DND-41 (cell line): ENCODE measurements around the gene MT1G.

Experiments
- ATAC-seq: fragments of 200-7000 bp; cut with Tn5 transposase; 3 replicates; pipeline ENCODE4 v1.9.1; 2021; ENCODE audit warnings: low read depth; ENCODE audit not compliant: insufficient read depth
- DNase-seq: peaks from one replicate; pipeline ENCODE4 v3.0.0-alpha.2; 2020
- H2AFZ ChIP-seq: 2 replicates; pipeline ENCODE4 v1.6.0; 2012; ENCODE audit warnings: low read depth, low read length
- H3K27ac ChIP-seq: 2 replicates; pipeline ENCODE4 v1.5.1; 2012; ENCODE audit warnings: low read length, inconsistent platforms
- H3K27me3 ChIP-seq: fragments of 200-600 bp; sonication (generic); 2 replicates; pipeline ENCODE4 v1.6.0; 2012; ENCODE audit warnings: low read length, mild to moderate bottlenecking, inconsistent platforms; ENCODE audit not compliant: insufficient read depth, poor library complexity
- H3K36me3 ChIP-seq: 2 replicates; pipeline ENCODE4 v1.5.1; 2012; ENCODE audit warnings: low read length, inconsistent platforms; ENCODE audit not compliant: insufficient read depth
- H3K4me1 ChIP-seq: 2 replicates; pipeline ENCODE4 v1.5.1; 2012; ENCODE audit warnings: mild to moderate bottlenecking, low read length; ENCODE audit not compliant: insufficient read depth
- H3K4me2 ChIP-seq: 2 replicates; pipeline ENCODE4 v1.6.0; 2012; ENCODE audit warnings: mild to moderate bottlenecking, moderate library complexity, low read length, inconsistent platforms; ENCODE audit not compliant: insufficient read depth
- H3K4me3 ChIP-seq, 2 experiments: fragments of 200-600 bp in 1 of 2; shearing (Covaris generic) in 1 of 2; 2 replicates each; pipeline ENCODE4 v1.5.1; 2012 to 2016; ENCODE audit warnings: inconsistent platforms in 2 of 2, low read length in 2 of 2, mild to moderate bottlenecking in 2 of 2, low read depth in 1 of 2, moderate library complexity in 1 of 2
- H3K79me2 ChIP-seq: 2 replicates; pipeline ENCODE4 v1.6.0; 2012; ENCODE audit warnings: low read length, inconsistent platforms; ENCODE audit not compliant: insufficient read depth
- H3K9ac ChIP-seq: 2 replicates; pipeline ENCODE4 v1.6.0; 2012; ENCODE audit warnings: low read depth, mild to moderate bottlenecking, inconsistent platforms, low read length, moderate library complexity
- H3K9me3 ChIP-seq: 2 replicates; pipeline ENCODE4 v1.5.1; 2012; ENCODE audit warnings: low read length, moderate library complexity, mild to moderate bottlenecking, inconsistent platforms; ENCODE audit not compliant: insufficient read depth, severe bottlenecking
- H4K20me1 ChIP-seq: 2 replicates; pipeline ENCODE4 v1.6.0; 2012; ENCODE audit warnings: low read length; ENCODE audit not compliant: insufficient read depth
- CTCF ChIP-seq: IDR thresholded peaks from 2 replicates; pipeline ENCODE4 v1.5.1; 2012; ENCODE audit warnings: borderline replicate concordance, low read length, moderate library complexity, mild to moderate bottlenecking; ENCODE audit not compliant: poor library complexity, severe bottlenecking; ENCODE audit errors: extremely low read depth
- EZH2 ChIP-seq: IDR thresholded peaks from 3 replicates; pipeline ENCODE4 v1.6.1; 2012; ENCODE audit warnings: borderline replicate concordance, low read depth, mild to moderate bottlenecking, moderate library complexity, low read length, inconsistent platforms; ENCODE audit not compliant: severe bottlenecking

MT1G gene

GRCh38 chr16:56709443-56710040 lies 41.7 kb upstream of the MT1G start:
- peak overlapping the region; percentile 64 for H2AFZ ChIP-seq
- H3K27ac ChIP-seq = peak overlapping the region; percentile 99
- peaks cover 41% of the 10 kb centered on the region for H3K4me1 ChIP-seq
- peaks cover 8% of the 10 kb centered on the region; the same call in 1 of the 2 replicates for H3K79me2 ChIP-seq
- peak; percentile 37 for DNase-seq
- no peaks in the 10 kb centered on the region for H3K27me3 ChIP-seq
- peak; percentile 51; the same call in 2 of the 3 replicates for ATAC-seq
- peak overlapping the region; percentile 74 for H3K4me2 ChIP-seq
- H3K9me3 ChIP-seq = no peaks in the 10 kb centered on the region
- TF ChIP-seq EZH2 (no peak), CTCF (no peak)
- H4K20me1 ChIP-seq = no peaks in the 10 kb centered on the region
- peak overlapping the region; percentile 69 for H3K9ac ChIP-seq
- no peaks in the 10 kb centered on the region for H3K36me3 ChIP-seq
- H3K4me3 ChIP-seq = peak overlapping the region; percentile 1 to 57; a peak in 3 of 4 replicates

GRCh38 chr16:56708525-56709442 lies 40.9 kb upstream of the MT1G start:
- Histone ChIP-seq H3K4me3 (peak overlapping the region; percentile 1 to 57; a peak in 3 of 4 replicates), H4K20me1 (no peaks in the 10 kb centered on the region), H3K36me3 (no peaks in the 10 kb centered on the region), H3K27ac (peak overlapping the region; percentile 99), H3K9me3 (no peaks in the 10 kb centered on the region), H2AFZ (peak overlapping the region; percentile 64), H3K4me1 (peaks cover 41% of the 10 kb centered on the region), H3K4me2 (peak overlapping the region; percentile 74), H3K9ac (peak overlapping the region; percentile 69), H3K27me3 (no peaks in the 10 kb centered on the region), H3K79me2 (peaks cover 8% of the 10 kb centered on the region; the same call in 1 of the 2 replicates)
- ATAC-seq (peak; percentile 88), DNase-seq (peak; percentile 89)
- TF ChIP-seq CTCF (peak; percentile 12), EZH2 (no peak)

- H3K4me3 ChIP-seq = no peak overlapping the region
- no peak overlapping the region for H3K27ac ChIP-seq
- H3K4me2 ChIP-seq = no peak overlapping the region
- no peaks in the 10 kb centered on the region for H3K27me3 ChIP-seq
- 0 out of 2 replicates have a peak overlapping the region, but pooled peaks have one; percentile 22 for H3K9ac ChIP-seq
- no peaks in the 10 kb centered on the region for H4K20me1 ChIP-seq
- no peaks in the 10 kb centered on the region for H3K79me2 ChIP-seq
- DNase-seq = no peak
- TF ChIP-seq EZH2 (no peak), CTCF (no peak)
- peaks cover 16% of the 10 kb centered on the region for H3K4me1 ChIP-seq
- no peaks in the 10 kb centered on the region for H3K36me3 ChIP-seq
- ATAC-seq = no peak
- H2AFZ ChIP-seq = peak overlapping the region; percentile 53
- no peaks in the 10 kb centered on the region for H3K9me3 ChIP-seq
Measured at GRCh38 chr16:56702836-56703235, 35.0 kb upstream of the MT1G start.
